Fibroblast of lung (primary cell): ENCODE data around the gene CMC1.

Experiments
- EZH2 ChIP-seq: IDR thresholded peaks from 2 replicates; pipeline ENCODE4 v1.5.1; 2012; ENCODE audit warnings: low read length, control low read depth, mild to moderate bottlenecking; ENCODE audit errors: missing control alignments
- TF ChIP-seq, protein P1 (sequence below), 2 donors: IDR thresholded peaks in 1 of 2; conservative IDR thresholded peaks in 1 of 2; 1 replicate in 1 of 2; 2 replicates in 1 of 2; pipeline ENCODE4 v1.5.1; 2011 to 2012; ENCODE audit warnings: low read length in 2 of 2, control low read depth in 1 of 2, inconsistent platforms in 1 of 2, low read depth in 1 of 2, mild to moderate bottlenecking in 1 of 2

DNA sequence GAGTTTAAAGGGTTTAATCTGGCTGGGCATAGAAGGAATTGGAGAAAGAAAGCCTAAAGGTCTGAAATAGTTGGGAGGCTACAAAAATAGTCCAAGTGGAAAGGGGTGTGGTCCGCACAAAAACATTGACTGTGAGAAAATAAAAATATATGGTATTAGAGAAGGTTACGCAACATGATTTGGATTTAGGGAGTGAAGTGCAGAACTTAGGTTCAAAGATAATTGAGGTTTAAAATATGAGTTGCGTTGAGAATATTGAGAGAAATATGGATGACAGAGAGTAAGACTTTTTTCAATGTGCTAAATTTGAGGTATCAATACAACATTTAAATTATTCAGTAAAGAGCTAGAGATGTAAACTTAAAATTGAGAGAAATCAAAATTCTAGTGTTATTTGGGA is 15.4 kb upstream of the CMC1 start:
- TF ChIP-seq, protein P1, sequence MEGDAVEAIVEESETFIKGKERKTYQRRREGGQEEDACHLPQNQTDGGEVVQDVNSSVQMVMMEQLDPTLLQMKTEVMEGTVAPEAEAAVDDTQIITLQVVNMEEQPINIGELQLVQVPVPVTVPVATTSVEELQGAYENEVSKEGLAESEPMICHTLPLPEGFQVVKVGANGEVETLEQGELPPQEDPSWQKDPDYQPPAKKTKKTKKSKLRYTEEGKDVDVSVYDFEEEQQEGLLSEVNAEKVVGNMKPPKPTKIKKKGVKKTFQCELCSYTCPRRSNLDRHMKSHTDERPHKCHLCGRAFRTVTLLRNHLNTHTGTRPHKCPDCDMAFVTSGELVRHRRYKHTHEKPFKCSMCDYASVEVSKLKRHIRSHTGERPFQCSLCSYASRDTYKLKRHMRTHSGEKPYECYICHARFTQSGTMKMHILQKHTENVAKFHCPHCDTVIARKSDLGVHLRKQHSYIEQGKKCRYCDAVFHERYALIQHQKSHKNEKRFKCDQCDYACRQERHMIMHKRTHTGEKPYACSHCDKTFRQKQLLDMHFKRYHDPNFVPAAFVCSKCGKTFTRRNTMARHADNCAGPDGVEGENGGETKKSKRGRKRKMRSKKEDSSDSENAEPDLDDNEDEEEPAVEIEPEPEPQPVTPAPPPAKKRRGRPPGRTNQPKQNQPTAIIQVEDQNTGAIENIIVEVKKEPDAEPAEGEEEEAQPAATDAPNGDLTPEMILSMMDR (conservative IDR thresholded peaks at IDR 0.05 in 1 of 2, IDR thresholded peaks at IDR 0.05 in 1 of 2; ENCODE audit: low read depth in 1 of 2, low read length in 2 of 2): no peak
- no peak for TF ChIP-seq EZH2
